Activated CD4-positive, alpha-beta T cell treated with anti-CD3 and anti-CD28 coated beads, Interleukin-10, Interleukin-2, amounts not matched to agents 100 ng/mL and 50 ng/mL, durations not matched to agents 16 hours and 8 hours (primary cell): ENCODE measurements around the gene KRT83.

Experiments
- DNase-seq: peaks from one replicate; pipeline ENCODE4 v3.0.0-alpha.2; 2020

The KRT83 gene

GRCh38 chr12:52331039-52331438 lies 9.8 kb upstream of the KRT83 start:
- DNase-seq = no peak

- DNase-seq = no peak
These were observed 6.8 kb upstream of the KRT83 start for GRCh38 chr12:52327830-52328500.

- DNase-seq = peak; percentile 93
These were observed 6.0 kb upstream of the KRT83 start for GRCh38 chr12:52327052-52327829.

GRCh38 chr12:52324153-52324444 lies 2.9 kb upstream of the KRT83 start:
- no peak for DNase-seq

- DNase-seq = no peak
These were observed 2.4 kb upstream of the KRT83 start for GRCh38 chr12:52323416-52324152.

- DNase-seq = no peak
These were observed 1.8 kb upstream of the KRT83 start for GRCh38 chr12:52323001-52323400.

GRCh38 chr12:52322069-52322468 lies 871 bp upstream of the KRT83 start:
- no peak for DNase-seq

- DNase-seq = no peak
These were observed 220 bp upstream of the KRT83 start for GRCh38 chr12:52321418-52321817.

- DNase-seq = no peak
These were observed 2.1 kb downstream of the KRT83 start for GRCh38 chr12:52319097-52319496.

GRCh38 chr12:52318241-52318990 lies 2.8 kb downstream of the KRT83 start:
- no peak for DNase-seq

GRCh38 chr12:52317468-52318052 lies 3.6 kb downstream of the KRT83 start:
- no peak for DNase-seq

- no peak for DNase-seq
These were observed 4.5 kb downstream of the KRT83 start for GRCh38 chr12:52316701-52317100.

- DNase-seq = no peak
These were observed 4.9 kb downstream of the KRT83 start for GRCh38 chr12:52316290-52316689.

- peak; percentile 50 for DNase-seq
These were observed 5.5 kb downstream of the KRT83 start for GRCh38 chr12:52315721-52316120.

GRCh38 chr12:52314511-52314910 lies 6.7 kb downstream of the KRT83 start:
- no peak for DNase-seq

GRCh38 chr12:52313926-52314325 lies 7.3 kb downstream of the KRT83 start:
- no peak for DNase-seq

GRCh38 chr12:52313461-52313860 lies 7.7 kb downstream of the KRT83 start:
- DNase-seq = no peak

GRCh38 chr12:52312086-52312485 lies 9.1 kb downstream of the KRT83 start:
- no peak for DNase-seq

GRCh38 chr12:52311285-52311648 lies 9.9 kb downstream of the KRT83 start:
- no peak for DNase-seq

GRCh38 chr12:52310622-52311284 lies 10.4 kb downstream of the KRT83 start:
- DNase-seq = no peak

GRCh38 chr12:52308806-52309425 lies 12.3 kb downstream of the KRT83 start:
- no peak for DNase-seq
